ENCODE results near the gene ADGRB3.
A peak's percentile ranks its signal among the peaks of the same experiment; 100 is the strongest.
"Not testable (repeated sequence)": the region's sequence is repeated elsewhere in the genome, so short reads cannot be mapped to it uniquely, and the experiment has no call there.

Gene ADGRB3

DNA sequence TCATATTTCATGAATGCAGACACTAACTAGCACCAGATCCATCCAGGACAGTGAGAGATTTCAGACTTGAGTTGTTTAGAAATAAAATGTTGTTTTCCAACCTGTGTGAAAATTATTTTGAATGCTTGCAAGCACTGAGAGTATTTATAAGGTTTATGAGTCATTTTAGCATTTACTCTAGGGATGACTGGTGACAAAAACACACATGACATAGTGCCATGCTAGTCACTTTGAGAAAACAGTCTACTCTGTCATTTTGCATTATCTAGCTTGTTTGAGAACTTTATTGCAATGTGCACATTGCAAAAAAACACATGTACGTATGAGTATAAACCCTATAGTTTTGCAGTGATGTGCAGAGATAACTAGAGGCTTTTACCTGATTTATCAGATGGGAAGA lies 705.1 kb downstream of the ADGRB3 start:
- no peak for DNase-seq (ENCODE audit: low read depth)

- no peak for DNase-seq (ENCODE audit: low read depth)
Measured at GRCh38 chr6:69343851-69344250, 708.8 kb downstream of the ADGRB3 start.

DNA sequence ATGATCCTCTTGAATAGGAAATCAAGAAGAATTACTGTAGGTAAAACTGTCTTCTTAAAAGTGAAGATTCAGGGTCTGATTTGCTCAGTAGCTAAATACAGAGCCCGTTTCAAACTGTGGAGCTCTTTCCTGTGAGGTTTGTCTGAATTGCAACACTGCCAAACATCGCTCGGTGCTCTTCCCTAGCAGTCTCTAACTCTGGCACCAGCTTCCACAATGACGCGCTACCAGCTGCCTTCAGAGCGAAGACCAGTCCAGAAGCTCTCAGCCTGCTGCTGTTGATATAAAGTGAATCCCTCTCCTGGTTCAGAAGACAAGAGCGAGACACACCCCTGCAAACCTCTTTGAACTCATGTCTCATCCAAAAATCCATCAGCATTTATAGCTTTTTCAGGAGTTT lies 714.7 kb downstream of the ADGRB3 start:
- DNase-seq (ENCODE audit: low read depth) = no peak

- DNase-seq (ENCODE audit: low read depth) = no peak
Measured at GRCh38 chr6:69362209-69362608, 727.1 kb downstream of the ADGRB3 start.

- no peak for DNase-seq (ENCODE audit: low read depth)
Measured at GRCh38 chr6:69366831-69367230, 731.7 kb downstream of the ADGRB3 start.

DNA sequence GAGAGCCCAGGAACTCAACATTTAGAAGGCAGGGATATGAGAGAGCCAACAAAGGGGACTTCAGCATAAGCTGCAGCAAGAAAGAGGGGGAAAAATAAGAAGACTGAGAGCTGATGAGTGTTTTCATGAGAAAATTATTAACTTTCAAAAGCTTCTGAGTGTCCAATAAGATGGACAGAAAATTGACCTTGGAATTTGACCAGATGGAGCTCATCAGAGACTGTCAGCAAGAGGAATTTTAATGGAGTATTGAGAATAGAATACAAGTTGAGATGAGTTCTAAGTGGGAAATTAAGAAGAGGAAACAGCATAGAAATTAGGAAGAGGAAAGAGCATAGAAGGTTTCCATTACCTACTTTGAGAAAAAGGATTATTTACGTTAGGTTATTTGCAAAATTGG lies 733.5 kb downstream of the ADGRB3 start:
- DNase-seq (ENCODE audit: low read depth) = no peak

GRCh38 chr6:69370763-69371162 lies 735.7 kb downstream of the ADGRB3 start:
- no peak for DNase-seq (ENCODE audit: low read depth)

DNA sequence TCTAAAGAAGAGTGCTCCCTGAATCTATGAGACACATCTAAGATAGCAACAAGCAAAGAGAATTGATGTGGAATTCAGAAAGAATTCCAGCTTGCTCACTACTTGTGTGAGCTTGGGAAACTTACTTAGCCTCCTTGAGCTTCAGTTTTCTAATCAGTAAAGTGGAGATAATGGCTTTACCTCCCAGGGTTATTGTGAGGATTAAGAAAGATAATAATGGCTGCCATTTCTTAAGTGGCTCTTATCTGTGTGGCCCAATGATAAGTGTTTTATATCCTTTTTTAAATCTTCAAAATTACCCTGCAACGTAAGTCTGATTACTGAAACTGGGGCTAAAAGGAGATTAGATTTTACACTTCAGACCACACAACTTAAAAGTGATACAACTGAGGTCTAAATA lies 743.2 kb downstream of the ADGRB3 start:
- no peak for DNase-seq (ENCODE audit: low read depth)

GRCh38 chr6:69379518-69379917 lies 744.4 kb downstream of the ADGRB3 start:
- DNase-seq (ENCODE audit: low read depth) = no peak

- DNase-seq (ENCODE audit: low read depth) = no peak
Measured at GRCh38 chr6:69383627-69384026, 748.5 kb downstream of the ADGRB3 start.

- DNase-seq (ENCODE audit: low read depth) = no peak
Measured at GRCh38 chr6:69386426-69386825, 751.3 kb downstream of the ADGRB3 start.

GRCh38 chr6:69390125-69390524 lies 755.0 kb downstream of the ADGRB3 start:
- no peak for DNase-seq (ENCODE audit: low read depth)

- no peak for DNase-seq (ENCODE audit: low read depth)
Measured at GRCh38 chr6:69391106-69391505, 756.0 kb downstream of the ADGRB3 start.

GRCh38 chr6:69392745-69393144 lies 757.7 kb downstream of the ADGRB3 start:
- no peak for DNase-seq (ENCODE audit: low read depth)

- DNase-seq (ENCODE audit: low read depth) = no peak
Measured at GRCh38 chr6:69398311-69398710, 763.2 kb downstream of the ADGRB3 start.

DNA sequence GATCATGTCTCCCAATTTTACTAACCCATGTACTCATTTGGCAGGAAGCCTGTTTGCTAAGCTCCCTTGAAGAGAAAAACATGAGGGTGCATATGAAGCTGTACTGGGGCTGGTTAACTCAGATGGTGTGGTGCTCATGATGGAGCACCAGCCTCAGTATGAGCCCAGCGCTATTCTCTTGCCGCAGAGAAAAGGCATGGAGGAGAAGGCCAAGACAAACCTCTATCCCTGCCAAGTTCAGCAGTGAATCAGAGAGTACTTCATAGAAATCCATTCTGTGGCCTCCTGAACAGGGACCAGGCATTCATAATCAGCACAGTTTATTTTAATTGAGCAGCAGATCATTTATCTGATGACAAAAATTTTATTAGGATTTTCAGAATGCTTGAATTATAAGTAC lies 763.6 kb downstream of the ADGRB3 start:
- DNase-seq (ENCODE audit: low read depth) = no peak

DNA sequence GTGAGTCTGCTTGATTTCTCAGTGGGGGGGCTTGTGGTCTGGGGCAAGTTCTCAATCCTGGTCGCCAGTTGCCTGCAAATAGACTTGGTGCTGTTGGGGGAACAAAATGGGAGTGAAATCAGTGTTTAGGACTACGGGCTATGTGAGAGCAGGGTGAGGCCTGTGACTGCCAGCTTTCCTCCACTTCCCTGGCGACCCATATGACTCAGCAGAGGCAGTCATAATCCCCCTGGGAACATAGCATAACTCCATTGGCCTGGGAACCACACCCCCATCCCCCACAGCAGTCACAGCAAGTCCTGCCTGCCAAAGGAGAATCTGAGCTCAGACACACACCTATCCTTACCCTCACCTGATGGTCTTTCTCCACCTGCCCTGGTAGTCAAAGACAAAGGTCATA lies 773.8 kb downstream of the ADGRB3 start:
- DNase-seq (ENCODE audit: low read depth) = no peak

GRCh38 chr6:69416776-69417175 lies 781.7 kb downstream of the ADGRB3 start:
- peak; percentile 81 for DNase-seq (ENCODE audit: low read depth)

GRCh38 chr6:69421269-69421668 lies 786.2 kb downstream of the ADGRB3 start:
- DNase-seq (ENCODE audit: low read depth) = no peak

GRCh38 chr6:69422020-69422419 lies 786.9 kb downstream of the ADGRB3 start:
- DNase-seq (ENCODE audit: low read depth) = no peak

DNA sequence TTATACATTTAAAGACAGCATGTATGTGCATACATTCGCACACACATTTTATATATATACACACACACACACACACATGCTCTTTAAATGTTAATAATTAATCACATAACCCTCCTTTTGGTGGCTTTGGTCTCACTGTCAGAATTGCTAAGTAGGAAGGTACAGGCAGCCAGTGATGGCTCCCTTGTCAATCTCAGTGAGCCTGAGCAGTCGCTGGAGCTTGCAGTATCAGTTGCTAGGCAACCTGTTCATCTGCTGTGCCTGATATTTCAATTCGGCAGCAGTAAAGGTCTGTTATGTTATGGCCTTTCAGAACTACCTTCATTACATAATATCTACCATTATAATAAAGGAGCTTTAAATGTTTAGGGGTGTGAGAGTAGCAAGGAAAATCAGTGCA lies 787.4 kb downstream of the ADGRB3 start:
- DNase-seq (ENCODE audit: low read depth) = no peak

- no peak for DNase-seq (ENCODE audit: low read depth)
Measured at GRCh38 chr6:69423785-69424184, 788.7 kb downstream of the ADGRB3 start.

DNA sequence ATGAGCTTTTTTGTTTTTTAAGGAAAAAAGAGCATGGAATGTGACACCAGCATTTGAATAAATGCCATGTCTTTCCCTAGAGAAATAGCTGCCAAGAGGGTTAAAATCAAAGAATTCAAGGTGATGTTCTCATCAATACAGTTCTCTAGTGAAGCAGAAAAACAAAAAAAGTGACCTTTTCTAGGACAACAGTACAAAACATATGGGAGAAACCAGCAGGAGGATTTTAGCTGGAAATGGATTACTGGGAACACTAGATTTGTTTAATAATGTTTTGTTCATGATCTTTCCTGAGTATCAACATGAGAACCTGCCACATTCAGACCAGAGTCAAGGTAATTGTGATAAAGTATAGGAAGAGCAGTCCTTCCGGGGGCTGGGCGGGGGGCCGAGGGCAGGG lies 789.5 kb downstream of the ADGRB3 start:
- DNase-seq (ENCODE audit: low read depth) = no peak

GRCh38 chr6:69427882-69428281 lies 792.8 kb downstream of the ADGRB3 start:
- DNase-seq (ENCODE audit: low read depth) = no peak

- DNase-seq (ENCODE audit: low read depth) = not testable (repeated sequence)
Measured at GRCh38 chr6:69432168-69432567, 797.1 kb downstream of the ADGRB3 start.
